HG03575 (cell line): ENCODE data around the gene PLCL1.

Source experiments
- ATAC-seq: cut with Tn5 transposase; IDR thresholded peaks from one replicate; pipeline ENCODE4 v1.9.1; 2021; ENCODE audit not compliant: unreplicated experiment, insufficient number of reproducible peaks, low FRiP score; ENCODE audit errors: extremely low read depth

PLCL1 gene

DNA sequence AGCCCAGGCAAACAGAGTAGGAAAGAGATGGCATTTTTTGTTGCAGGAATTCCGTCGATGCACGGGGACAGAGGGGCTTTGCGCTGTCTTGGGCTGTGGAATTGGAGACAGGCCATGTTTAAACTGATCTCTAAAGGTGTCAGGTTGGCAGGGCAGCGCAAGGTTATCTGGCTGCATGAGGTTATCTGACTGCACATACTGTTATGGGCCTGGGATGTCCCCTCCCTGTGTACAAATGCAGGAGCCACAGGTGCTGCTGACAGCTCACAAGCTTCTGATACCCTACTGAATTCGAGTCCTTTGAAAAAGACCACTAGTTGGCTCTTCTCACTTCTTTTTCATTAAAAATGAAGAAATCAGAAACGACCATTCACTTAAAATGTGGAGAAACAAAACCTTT, 255.4 kb downstream of the PLCL1 start:
- no peak for ATAC-seq

DNA sequence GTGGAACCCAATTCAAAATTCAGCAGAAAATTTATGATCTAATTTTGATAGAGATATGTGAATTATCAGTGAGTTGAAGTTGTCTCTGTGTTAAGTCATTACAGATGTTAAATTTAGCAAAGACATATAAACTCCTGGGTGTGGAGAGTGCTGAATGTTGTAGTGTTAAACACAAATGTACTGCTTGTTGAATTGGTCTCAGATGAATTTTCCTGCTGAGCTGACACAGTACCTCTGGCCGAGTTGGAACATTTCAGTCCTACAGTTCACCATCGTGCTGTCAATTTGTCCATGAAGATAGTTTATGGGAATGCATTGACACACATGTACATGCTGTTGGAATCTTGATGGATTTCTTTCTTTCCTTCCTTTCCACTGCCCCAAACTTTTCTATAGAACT, 255.9 kb downstream of the PLCL1 start:
- no peak for ATAC-seq

DNA sequence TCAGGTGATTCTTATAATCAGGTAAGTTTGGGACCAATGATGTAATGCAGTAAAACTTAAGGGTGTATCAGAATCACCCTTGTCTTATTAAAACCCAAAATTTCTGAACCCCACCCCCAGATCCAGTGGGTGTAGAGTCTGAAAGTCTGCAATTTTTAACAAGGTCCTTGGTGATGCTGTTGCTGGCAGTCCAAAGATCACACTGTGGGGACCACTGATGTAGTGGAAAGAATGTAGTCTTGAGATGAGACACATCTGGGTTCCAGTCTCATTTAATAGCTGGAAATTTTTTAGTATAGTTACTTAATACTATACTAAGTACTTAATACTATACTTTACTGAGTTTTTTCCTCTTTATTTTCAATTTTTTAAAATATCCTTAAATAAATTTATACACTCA, 258.4 kb downstream of the PLCL1 start:
- no peak for ATAC-seq

DNA sequence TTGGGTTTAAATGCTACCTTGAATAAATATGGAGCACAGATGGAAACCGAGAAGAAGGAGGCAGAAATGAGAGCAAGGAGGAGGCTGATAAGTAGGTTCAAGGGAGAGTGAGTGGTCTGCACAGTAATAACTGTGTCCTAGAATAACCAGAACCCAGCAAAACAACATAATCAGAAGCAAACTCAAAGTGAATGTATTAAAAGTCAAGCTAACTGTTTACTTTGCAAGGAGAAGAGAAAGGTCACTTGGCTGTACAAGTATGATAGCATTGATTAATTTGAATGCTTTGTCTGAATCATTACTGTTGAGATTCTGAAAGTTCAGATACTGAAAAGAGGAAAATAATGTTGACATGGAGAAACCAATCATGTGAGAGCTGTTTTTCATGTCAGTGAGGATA, 258.8 kb downstream of the PLCL1 start:
- ATAC-seq, result no peak

DNA sequence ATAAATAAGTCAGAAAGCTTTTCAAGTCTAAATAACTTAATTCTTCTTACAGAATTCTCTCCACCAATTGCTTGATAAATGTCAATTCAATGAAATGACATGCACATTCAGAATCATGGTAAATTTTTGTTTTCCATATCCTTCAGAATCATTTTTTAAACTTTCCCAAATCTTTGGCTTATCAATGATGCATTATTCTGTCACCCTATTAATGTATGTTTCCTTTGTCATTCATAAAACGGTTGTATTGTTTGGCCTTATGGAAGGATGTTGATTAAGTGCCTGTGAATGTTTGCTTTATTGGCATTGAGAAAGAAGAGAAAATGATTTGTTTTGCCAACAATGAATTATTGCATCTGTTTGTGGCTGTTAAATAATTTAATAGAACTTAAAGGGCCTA, 260.9 kb downstream of the PLCL1 start:
- ATAC-seq, result no peak

DNA sequence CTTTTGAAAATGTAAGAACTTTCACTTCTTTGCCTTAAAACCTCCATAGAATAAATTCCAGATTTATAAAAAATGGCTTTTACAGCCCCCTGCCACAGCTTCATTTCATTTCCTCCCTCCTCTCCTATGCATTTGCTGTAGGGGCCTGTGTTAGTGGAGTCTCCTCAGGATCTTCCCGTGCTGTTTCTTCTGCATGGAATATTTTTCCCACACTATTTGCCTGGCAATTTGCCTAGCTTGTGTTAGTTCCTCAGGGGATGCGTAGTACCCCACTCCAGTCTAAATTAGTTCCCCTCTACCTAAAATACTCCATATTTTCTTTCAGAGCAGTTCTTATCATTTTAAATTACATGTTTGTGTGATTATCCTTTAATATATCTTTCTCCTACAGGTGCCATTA, 262.2 kb downstream of the PLCL1 start:
- ATAC-seq, result no peak

DNA sequence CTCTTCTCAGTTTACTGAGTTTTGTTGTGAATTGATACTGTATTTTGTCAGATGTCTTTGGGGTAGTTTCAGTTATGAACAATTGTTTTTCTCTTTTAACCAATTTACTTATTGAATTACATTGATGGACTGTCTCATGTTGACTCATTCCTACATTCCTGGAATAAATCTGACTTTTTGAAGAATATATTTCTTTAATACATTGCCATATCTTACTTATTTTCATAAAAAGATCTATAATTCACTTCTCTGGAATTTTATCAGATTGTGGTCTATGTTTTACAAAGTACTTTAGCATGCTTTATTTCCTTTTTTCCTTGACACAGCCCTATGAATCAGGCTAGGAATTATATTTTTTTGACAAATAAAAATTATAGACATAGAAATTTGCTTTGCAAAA, 268.3 kb downstream of the PLCL1 start:
- no peak for ATAC-seq

DNA sequence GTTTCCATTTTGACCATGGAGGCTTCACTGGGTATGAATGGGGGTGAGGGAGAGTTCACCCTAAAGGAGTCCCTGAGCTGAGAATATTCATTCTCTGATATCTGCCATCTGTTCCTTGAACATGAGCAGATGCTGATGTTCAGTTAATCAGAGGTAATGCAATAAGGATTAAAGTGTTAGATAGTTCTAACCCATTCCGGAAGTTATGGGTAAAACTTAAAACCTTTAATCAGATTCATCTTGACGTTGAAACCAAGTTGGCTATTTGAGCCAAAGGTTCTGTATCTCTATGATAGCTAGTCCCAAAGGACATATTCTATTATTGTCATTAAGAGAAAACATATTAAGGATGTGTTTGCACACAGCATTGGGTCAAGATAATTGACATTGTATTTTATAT, 268.9 kb downstream of the PLCL1 start:
- ATAC-seq, result no peak

DNA sequence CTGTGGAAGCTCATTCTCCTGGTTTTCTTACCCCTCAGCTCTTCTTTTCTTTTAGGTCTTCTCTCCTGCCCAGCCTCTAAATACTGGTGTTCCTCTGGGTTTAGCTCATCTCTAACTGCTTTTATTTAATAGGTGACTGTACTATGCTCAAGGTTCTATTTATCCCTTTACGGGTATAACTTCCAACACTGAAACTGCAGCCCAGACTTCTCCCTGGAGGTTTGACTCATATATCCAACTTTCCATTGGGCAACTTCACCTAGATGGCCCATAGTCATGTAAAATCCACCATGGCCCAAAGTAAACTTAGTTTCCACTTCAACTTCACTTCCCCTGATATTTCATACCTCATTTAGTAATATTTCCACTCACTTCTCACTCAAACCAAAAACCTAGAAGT, 273.1 kb downstream of the PLCL1 start:
- no peak for ATAC-seq

DNA sequence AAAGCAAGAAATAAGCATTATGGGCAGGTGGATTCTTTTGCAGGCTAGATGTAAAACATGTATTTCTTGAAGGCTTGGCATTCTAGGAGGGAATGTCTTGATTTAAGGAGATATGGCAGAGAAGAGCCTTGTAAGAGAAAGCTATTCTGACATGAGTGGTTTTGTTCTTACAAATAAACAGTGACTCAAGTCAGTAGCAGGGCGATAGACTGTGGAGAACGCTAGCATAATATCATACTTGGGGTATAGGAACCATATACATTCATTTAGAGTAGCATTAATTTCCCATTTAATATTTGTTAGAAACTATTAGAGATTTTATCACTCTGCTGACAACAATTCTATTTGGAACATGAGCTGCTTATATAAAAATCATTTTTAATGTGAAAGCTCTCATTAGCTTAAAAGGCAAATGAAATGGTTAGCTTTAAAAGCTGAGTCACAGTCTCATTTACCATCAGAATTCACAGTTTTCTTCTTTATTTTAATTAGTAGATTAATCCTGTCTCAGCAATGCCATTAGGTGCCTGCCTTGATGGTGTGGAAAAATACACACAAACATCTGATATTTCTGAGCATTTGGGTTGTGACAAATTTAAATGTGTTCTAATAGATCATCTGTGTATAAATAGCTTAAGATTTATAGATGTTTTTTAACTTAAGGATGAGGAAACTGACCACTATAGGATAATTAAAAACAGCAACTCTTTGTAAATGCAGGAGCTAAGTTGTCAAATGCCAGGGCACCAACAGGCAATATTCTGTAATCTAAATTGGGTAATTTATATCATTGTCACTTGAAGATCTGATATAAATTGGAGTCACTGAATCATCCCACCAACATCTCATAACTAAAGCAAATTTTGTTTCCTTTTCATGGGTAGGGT, 276.7 kb downstream of the PLCL1 start:
- ATAC-seq, result no peak

DNA sequence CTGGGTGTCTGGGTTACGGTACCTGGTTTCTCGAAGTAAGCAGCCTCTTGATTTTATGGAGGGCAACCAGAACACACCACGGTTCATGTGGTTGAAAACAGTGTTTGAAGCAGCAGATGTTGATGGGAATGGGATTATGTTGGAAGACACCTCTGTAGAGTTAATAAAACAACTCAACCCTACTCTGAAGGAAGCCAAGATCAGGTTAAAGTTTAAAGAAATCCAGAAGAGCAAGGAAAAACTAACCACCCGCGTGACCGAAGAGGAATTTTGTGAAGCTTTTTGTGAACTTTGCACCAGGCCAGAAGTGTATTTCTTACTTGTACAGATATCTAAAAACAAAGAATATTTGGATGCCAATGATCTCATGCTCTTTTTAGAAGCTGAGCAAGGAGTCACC, 279.8 kb downstream of the PLCL1 start:
- ATAC-seq, result no peak

DNA sequence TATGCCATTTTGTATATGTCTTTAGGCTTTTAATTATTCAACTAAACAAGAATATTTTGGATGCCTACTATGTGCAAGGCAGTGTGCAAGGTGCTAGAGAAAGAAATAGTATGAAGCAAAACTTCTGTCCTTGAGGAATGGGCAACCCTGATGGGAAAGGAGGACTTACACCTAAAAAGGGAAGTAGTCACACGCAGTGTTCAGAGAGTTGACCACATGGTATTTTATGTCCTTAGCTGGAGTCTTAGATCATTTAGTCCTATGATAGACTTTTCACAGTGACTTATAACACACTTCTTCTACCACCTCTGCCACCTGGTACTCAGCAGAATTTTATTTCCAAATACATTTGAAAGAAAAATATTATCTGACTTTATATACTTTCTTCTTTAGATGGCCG, 291.6 kb downstream of the PLCL1 start:
- no peak for ATAC-seq

DNA sequence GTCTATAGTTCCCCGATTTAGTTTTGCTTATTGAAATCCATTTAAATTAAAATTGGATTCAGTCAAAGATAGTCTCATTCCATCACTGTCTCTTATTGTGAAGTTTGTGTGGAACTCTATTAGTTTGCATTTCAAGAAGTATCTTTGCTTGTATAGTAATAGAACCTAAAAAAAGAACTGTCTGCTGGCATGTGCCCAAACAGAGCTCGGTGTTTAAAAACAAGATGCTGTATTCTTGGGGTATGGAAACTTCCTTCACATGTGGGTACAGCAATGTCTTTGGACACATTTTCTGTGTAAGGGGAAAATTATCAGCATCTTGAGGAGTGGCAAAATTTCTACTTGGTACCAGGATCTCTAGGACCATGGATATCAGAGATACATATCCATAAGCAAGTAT, 292.6 kb downstream of the PLCL1 start:
- ATAC-seq, result no peak

DNA sequence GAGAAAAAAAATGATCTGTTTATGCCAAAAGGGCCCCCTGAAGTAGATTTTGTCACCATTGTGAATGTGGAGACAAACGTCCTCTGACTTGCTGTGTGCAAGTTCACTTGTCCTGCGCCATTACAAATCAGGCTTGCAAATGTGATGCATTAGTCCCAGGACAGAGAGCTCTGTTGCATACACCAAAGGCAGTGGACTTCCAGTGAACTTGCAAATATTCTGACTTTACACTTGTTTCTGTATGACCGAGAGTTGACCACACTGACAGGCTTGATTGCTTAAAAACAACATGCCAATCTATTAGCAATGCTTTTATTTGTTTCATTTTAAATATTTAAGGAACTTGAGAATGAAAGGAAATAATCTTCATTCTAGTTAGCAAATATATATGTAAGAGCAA, 293.2 kb downstream of the PLCL1 start:
- no peak for ATAC-seq

DNA sequence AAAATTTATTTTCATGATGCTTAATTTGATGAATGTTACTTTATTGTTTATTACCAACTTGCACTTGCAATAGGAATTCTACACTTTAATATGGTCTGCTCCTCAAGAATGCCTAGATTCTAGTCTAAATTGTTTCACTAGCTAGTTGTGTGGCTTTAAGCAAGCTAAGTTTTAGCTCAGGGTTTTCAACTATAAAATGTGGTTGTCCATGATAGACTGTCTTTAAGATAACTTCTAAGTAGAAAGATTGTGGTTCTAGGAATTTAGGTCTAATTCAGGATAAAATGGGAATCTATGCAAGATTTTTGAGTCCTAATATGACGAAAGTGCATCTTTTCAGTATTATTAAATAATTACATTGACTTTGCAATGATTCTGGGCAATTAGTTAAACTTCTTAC, 294.0 kb downstream of the PLCL1 start:
- no peak for ATAC-seq

DNA sequence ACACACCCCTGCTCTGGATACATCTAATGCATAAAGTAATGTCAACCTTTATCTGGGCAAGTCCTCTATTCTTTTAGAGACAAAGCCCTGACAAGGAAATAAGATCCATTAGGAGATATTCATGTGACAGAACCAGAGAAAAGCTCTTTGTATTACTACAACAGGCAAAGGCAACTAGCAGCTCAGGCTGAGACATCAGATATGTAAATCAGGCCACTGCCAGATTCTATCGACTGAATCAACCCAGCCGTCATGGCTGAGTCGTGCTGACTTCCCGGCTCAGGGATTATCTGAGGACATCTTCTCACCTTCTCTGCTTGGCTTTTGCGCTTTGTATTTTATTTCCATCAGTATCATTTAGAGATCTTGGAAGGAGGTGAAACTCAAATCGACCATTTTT, 294.5 kb downstream of the PLCL1 start:
- ATAC-seq, result no peak

DNA sequence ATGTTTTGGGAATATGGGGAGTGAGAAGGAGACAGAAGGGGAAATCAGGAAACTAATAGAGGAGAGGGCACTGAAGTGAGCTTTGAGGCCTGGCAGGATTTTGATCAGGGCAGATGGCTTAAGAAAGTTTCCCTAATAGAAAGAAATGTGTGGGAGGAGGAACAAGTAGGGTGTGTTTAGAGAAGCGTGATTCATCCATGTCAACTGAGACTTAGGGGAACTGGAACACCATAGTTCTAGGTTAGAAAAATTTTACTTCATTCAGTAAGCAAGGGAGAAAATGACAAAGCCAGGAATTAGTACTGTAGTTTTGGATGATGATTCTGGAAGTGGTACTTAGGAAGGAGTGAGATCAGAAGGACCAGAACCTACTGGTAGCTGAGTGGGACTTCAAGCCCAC, 296.0 kb downstream of the PLCL1 start:
- no peak for ATAC-seq

DNA sequence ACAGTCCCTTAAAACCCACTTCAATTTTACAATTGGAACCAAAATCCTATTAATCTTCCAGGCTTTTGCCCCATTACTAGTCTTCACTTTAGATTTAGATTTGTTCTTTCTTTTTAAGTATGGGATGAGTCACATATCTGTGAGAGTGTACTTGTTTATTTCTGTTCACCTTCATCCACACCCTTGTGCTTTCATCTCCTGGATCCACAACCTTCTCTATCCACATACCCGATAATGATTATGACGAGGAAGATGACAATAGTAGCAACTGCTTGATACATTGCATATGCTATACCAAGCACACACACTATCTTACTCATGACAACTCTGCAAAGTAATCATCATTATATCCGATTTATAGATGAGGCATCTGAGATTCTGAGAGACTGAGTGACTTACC, 297.3 kb downstream of the PLCL1 start:
- ATAC-seq, result no peak

DNA sequence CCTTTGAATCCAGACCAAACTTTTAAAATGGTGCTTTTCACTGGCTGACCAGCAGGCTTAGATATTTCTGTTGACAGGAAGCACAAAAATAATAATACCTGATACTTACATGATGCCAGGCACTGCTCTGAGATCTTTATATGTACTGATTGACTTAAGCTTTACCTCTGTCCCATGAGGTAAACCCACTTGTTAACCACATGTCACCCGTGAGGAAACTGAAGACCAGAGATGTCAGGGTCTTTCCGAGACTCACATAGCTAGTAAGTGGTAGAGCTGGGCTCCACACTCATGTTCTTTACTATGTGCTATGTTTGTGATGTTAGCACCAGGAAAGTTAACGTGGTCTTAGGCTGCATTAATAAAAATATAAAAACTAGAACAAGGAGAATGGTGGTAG, 297.7 kb downstream of the PLCL1 start:
- ATAC-seq, result no peak

DNA sequence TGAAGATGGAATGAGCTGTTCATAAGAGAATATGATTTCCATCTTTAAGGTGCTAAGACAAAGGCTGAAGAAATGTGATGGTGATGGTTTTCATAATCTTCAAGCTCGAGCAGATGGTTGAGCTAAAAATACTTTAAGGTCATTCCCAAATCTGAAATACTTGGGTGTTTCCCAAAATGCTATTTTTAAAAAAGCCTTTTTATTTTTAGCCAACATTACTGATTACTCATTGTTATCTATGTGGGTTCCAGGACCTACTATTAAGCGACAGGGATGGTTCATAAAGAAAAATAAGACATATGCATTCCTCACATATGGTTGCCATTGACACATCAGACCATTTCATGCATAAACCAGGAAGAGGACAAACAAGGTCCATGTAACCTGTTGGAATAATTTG, 298.5 kb downstream of the PLCL1 start:
- ATAC-seq, result no peak
